Embryonic facial prominence (tissue), 1 donor: Measurements from ENCODE around the gene GJB1.
"Not testable (repeated sequence)": the region's sequence is repeated elsewhere in the genome, so short reads cannot be mapped to it uniquely, and the experiment has no call there.

Source experiments
- DNase-seq: peaks from one replicate; pipeline ENCODE4 v3.0.0-alpha.2; 2016; ENCODE audit errors: extremely low spot score

Gene GJB1

GRCh38 chrX:71222929-71223328 is at the start of gene GJB1:
Gene GJB1 (plus strand): TSS chrX:71223224. CDS start chrX:71223708, 484 bp downstream.
- DNase-seq: no peak

GRCh38 chrX:71173440-71173839 is 49.6 kb upstream of the GJB1 start:
- no peak for DNase-seq

- no peak for DNase-seq
Observed at GRCh38 chrX:71174795-71175194, 48.2 kb upstream of the GJB1 start.

GRCh38 chrX:71175531-71175930 is 47.5 kb upstream of the GJB1 start:
- DNase-seq: no peak

GRCh38 chrX:71177327-71177726 is 45.7 kb upstream of the GJB1 start:
- no peak for DNase-seq

GRCh38 chrX:71178908-71179307 is 44.1 kb upstream of the GJB1 start:
- DNase-seq: no peak

GRCh38 chrX:71180579-71181265 is 42.3 kb upstream of the GJB1 start:
- not testable (repeated sequence) for DNase-seq

GRCh38 chrX:71181558-71181909 is 41.5 kb upstream of the GJB1 start:
- no peak for DNase-seq

GRCh38 chrX:71181910-71182799 is 40.9 kb upstream of the GJB1 start:
- DNase-seq: peak; percentile 89

GRCh38 chrX:71182871-71183270 is 40.2 kb upstream of the GJB1 start:
- no peak for DNase-seq

- DNase-seq: no peak
Observed at GRCh38 chrX:71183341-71183740, 39.7 kb upstream of the GJB1 start.

- DNase-seq: no peak
Observed at GRCh38 chrX:71184092-71184491, 38.9 kb upstream of the GJB1 start.

GRCh38 chrX:71184803-71185495 is 38.1 kb upstream of the GJB1 start:
- no peak for DNase-seq

GRCh38 chrX:71191248-71191647 is 31.8 kb upstream of the GJB1 start:
- DNase-seq: no peak

- no peak for DNase-seq
Observed at GRCh38 chrX:71195964-71196649, 26.9 kb upstream of the GJB1 start.

- no peak for DNase-seq
Observed at GRCh38 chrX:71198066-71198465, 25.0 kb upstream of the GJB1 start.

- DNase-seq: no peak
Observed at GRCh38 chrX:71199252-71200008, 23.6 kb upstream of the GJB1 start.

- DNase-seq: no peak
Observed at GRCh38 chrX:71210816-71211215, 12.2 kb upstream of the GJB1 start.

- no peak for DNase-seq
Observed at GRCh38 chrX:71212536-71212935, 10.5 kb upstream of the GJB1 start.

GRCh38 chrX:71214152-71214551 is 8.9 kb upstream of the GJB1 start:
- DNase-seq: no peak
